IPS DF 19.7 (cell line): ENCODE measurements around the gene C9orf78.

Experiments
- DNase-seq: peaks from one replicate; pipeline ENCODE4 v3.0.0-alpha.2; 2013; ENCODE audit warnings: low read depth, low spot score

Gene C9orf78

GRCh38 chr9:129868023-129868871 is 33.2 kb upstream of the C9orf78 start:
- no peak for DNase-seq

GRCh38 chr9:129867136-129868022 is 32.3 kb upstream of the C9orf78 start:
- no peak for DNase-seq

GRCh38 chr9:129866394-129867135 is 31.5 kb upstream of the C9orf78 start:
- DNase-seq, result no peak

GRCh38 chr9:129865668-129866320 is 30.7 kb upstream of the C9orf78 start:
- no peak for DNase-seq

GRCh38 chr9:129864991-129865647 is 30.0 kb upstream of the C9orf78 start:
- DNase-seq, result no peak

- no peak for DNase-seq
Observed at GRCh38 chr9:129863059-129863690, 28.1 kb upstream of the C9orf78 start.

- DNase-seq, result no peak
Observed at GRCh38 chr9:129861447-129861827, 26.4 kb upstream of the C9orf78 start.

- DNase-seq, result no peak
Observed at GRCh38 chr9:129860653-129861446, 25.8 kb upstream of the C9orf78 start.

GRCh38 chr9:129858167-129858962 is 23.3 kb upstream of the C9orf78 start:
- DNase-seq, result no peak

- DNase-seq, result no peak
Observed at GRCh38 chr9:129857207-129857606, 22.1 kb upstream of the C9orf78 start.

- DNase-seq, result no peak
Observed at GRCh38 chr9:129854588-129855110, 19.6 kb upstream of the C9orf78 start.

GRCh38 chr9:129853614-129854013 is 18.5 kb upstream of the C9orf78 start:
- DNase-seq, result no peak

GRCh38 chr9:129852579-129852978 is 17.5 kb upstream of the C9orf78 start:
- no peak for DNase-seq

- DNase-seq, result no peak
Observed at GRCh38 chr9:129851821-129852220, 16.7 kb upstream of the C9orf78 start.

- no peak for DNase-seq
Observed at GRCh38 chr9:129850821-129851550, 15.9 kb upstream of the C9orf78 start.

- no peak for DNase-seq
Observed at GRCh38 chr9:129849901-129850300, 14.8 kb upstream of the C9orf78 start.

GRCh38 chr9:129848712-129849441 is 13.8 kb upstream of the C9orf78 start:
- DNase-seq, result no peak
